HepG2 (cell line): Measurements from ENCODE around the gene STX4. TPM values are rescaled to one million over a fixed set of nuclear protein-coding genes. Genes with fewer than 3 reads are reported as not detected.

Experiments
- DR1 ChIP-seq: sonication (generic); formaldehyde crosslinking; IDR thresholded peaks from 2 replicates; pipeline ENCODE4 v1.8.0; 2021; ENCODE audit warnings: mild to moderate bottlenecking, missing genetic modification reagents, inconsistent platforms
- GATAD2A ChIP-seq: IDR thresholded peaks from 2 replicates; pipeline ENCODE4 v1.6.1; 2016
- GLMP ChIP-seq: sonication (generic); formaldehyde crosslinking; IDR thresholded peaks from 2 replicates; pipeline ENCODE4 v1.9.0; 2021; ENCODE audit warnings: missing genetic modification reagents, mild to moderate bottlenecking, borderline replicate concordance
- KLF13 ChIP-seq: sonication (generic); formaldehyde crosslinking; IDR thresholded peaks from 2 replicates; pipeline ENCODE4 v1.4.0; 2020; ENCODE audit warnings: mild to moderate bottlenecking, missing genetic modification reagents
- MIER3 ChIP-seq: IDR thresholded peaks from 2 replicates; pipeline ENCODE4 v1.6.1; 2016; ENCODE audit warnings: missing compliant biosample characterization, borderline replicate concordance
- NONO ChIP-seq, 2 experiments: fragments of 450-650 bp in 1 of 2; sonication (generic) in 1 of 2; formaldehyde crosslinking in 1 of 2; IDR thresholded peaks in 1 of 2; conservative IDR thresholded peaks in 1 of 2; 2 replicates each; pipeline versions ENCODE4 v1.6.1 to v1.8.0; 2017 to 2022; ENCODE audit warnings: mild to moderate bottlenecking in 1 of 2, missing genetic modification reagents in 1 of 2, moderate library complexity in 1 of 2
- ONECUT2 ChIP-seq: sonication (generic); formaldehyde crosslinking; IDR thresholded peaks from 2 replicates; pipeline ENCODE4 v1.4.0; 2020; ENCODE audit warnings: missing genetic modification reagents
- PHF21A ChIP-seq: sonication (generic); formaldehyde crosslinking; IDR thresholded peaks from 2 replicates; pipeline ENCODE4 v1.5.0; 2020; ENCODE audit warnings: mild to moderate bottlenecking, missing genetic modification reagents
- SP140L ChIP-seq: sonication (generic); formaldehyde crosslinking; IDR thresholded peaks from 2 replicates; pipeline ENCODE4 v1.4.0; 2020; ENCODE audit warnings: missing genetic modification reagents, borderline replicate concordance
- SSRP1 ChIP-seq: IDR thresholded peaks from 2 replicates; pipeline ENCODE4 v1.6.1; 2016; ENCODE audit warnings: control low read depth
- TGIF2 ChIP-seq: IDR thresholded peaks from 2 replicates; pipeline ENCODE4 v1.6.1; 2016; ENCODE audit warnings: control low read depth, missing compliant biosample characterization
- TRAFD1 ChIP-seq: sonication (generic); formaldehyde crosslinking; IDR thresholded peaks from 2 replicates; pipeline ENCODE4 v1.5.1; 2020; ENCODE audit warnings: missing genetic modification reagents, mild to moderate bottlenecking, borderline replicate concordance
- ZBTB33 ChIP-seq: sonication (generic); formaldehyde crosslinking; IDR thresholded peaks from 2 replicates; pipeline ENCODE4 v1.4.0; 2020; ENCODE audit warnings: missing genetic modification reagents
- ZMYM4 ChIP-seq: sonication (generic); formaldehyde crosslinking; IDR thresholded peaks from 2 replicates; pipeline ENCODE4 v1.8.1; 2023; ENCODE audit warnings: mild to moderate bottlenecking, missing genetic modification reagents
- ZNF251 ChIP-seq: sonication (generic); formaldehyde crosslinking; IDR thresholded peaks from 2 replicates; pipeline ENCODE4 v1.9.0; 2021; ENCODE audit warnings: mild to moderate bottlenecking, missing genetic modification reagents
- ZNF263 ChIP-seq: sonication (generic); formaldehyde crosslinking; IDR thresholded peaks from 2 replicates; pipeline ENCODE4 v1.4.0; 2020; ENCODE audit warnings: missing genetic modification reagents
- ZNF3 ChIP-seq: IDR thresholded peaks from 2 replicates; pipeline ENCODE4 v1.7.0; 2017; ENCODE audit warnings: inconsistent platforms
- ZNF34 ChIP-seq: sonication (generic); formaldehyde crosslinking; IDR thresholded peaks from 2 replicates; pipeline ENCODE4 v1.4.0; 2020; ENCODE audit warnings: mild to moderate bottlenecking, missing genetic modification reagents, borderline replicate concordance
- ZNF501 ChIP-seq: sonication (generic); formaldehyde crosslinking; IDR thresholded peaks from 2 replicates; pipeline ENCODE4 v1.5.1; 2020; ENCODE audit warnings: mild to moderate bottlenecking, moderate library complexity, missing genetic modification reagents
- polyA plus RNA-seq, 8 experiments: library from polyadenylated mRNA; depleted of rRNA in 3 of 8; stranded (reverse) in 7 of 8; unstranded in 1 of 8; fragments of >200 nt; fragmentation: Illumina TruSeq in 4 of 8; extraction: Trizol in 4 of 8; gene quantifications; 2 replicates each; pipeline versions ENCODE4 v1.2.1 to v1.2.3, GENCODE V29; 2011 to 2016; ENCODE audit warnings: low read depth in 4 of 8, missing spikeins in 1 of 8, mixed read lengths in 1 of 8; ENCODE audit not compliant: insufficient read depth in 1 of 8
- total RNA-seq, 5 experiments: library from RNA; depleted of rRNA; stranded (reverse); fragments of >200 nt; fragmentation: Illumina TruSeq; extraction: Trizol; gene quantifications; 2 replicates each; pipeline ENCODE4 v1.2.3, GENCODE V29; 2016; ENCODE audit warnings: low read depth in 1 of 5
- TF ChIP-seq, protein P1 (sequence below): IDR thresholded peaks from 2 replicates; pipeline ENCODE4 v1.6.1; 2016; ENCODE audit warnings: mild to moderate bottlenecking
- TF ChIP-seq, protein P2 (sequence below): fragments of 450-650 bp; IDR thresholded peaks from 2 replicates; pipeline ENCODE4 v1.6.1; 2017; ENCODE audit warnings: mild to moderate bottlenecking

Gene STX4
- total and polyA plus RNA-seq, 2 of the 13 experiments (the other 11 are each of a cell fraction or from before 2014, with no cell fraction given): 29.2 to 34.6 TPM

DNA sequence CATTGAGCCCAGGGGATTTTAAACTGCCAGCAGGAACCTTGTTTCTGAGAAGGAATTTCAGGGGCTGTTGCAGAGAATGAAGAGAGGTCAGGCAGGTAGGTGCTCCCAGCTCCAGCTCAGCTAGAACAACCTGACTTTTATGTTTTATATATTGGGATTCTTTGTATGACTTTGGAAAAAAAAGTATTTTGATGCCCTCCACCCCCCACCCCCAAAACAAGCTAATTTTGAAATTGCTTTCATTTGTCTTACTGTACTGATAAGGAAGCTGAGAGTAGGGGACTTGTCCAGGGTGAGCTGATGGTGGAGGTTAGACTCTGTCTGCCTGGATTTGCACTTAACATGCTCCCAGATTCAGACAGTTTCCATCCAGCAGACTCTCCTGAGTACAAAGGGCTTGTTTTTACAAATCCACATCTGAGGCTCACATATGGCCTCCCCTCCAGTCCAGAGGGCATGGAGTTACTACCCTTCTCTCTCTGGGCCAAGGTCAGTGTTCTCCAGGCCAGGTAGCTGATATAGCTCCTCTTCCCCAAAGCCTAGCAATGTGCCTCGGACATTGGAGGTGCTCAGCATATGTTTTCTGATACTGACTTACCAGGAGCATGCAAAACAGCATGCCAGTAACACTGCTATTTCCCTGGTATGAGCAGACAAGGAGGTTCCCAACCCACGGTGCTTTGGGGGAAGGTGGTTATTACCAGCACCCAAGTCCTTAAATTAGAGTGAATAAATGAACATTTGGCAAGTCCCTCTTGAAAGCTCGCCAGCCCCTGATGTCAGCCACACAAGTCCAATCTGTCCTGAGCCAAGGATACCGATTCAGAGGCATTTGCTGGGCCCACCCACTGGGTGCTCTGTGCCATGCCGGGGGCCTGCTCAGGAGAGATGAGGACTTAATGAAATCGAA lies 34.3 kb upstream of the STX4 start (continued):
- no peak for TF ChIP-seq GLMP (CRISPR knock-in tag)
- TF ChIP-seq ZNF251 (CRISPR knock-in tag): no peak
- no peak for TF ChIP-seq DR1 (CRISPR knock-in tag)
- TF ChIP-seq MIER3 (CRISPR knock-in tag): no peak
- TF ChIP-seq ZMYM4 (CRISPR knock-in tag): no peak
- TF ChIP-seq ZBTB33 (CRISPR knock-in tag): no peak
- TF ChIP-seq TRAFD1 (CRISPR knock-in tag): no peak
- TF ChIP-seq ZNF3 (CRISPR knock-in tag): no peak
- TF ChIP-seq KLF13 (CRISPR knock-in tag): no peak; the same call in 1 of the 2 replicates
- peak; percentile 81 for TF ChIP-seq GATAD2A (CRISPR knock-in tag)
- peak; percentile 1; the same call in 1 of the 2 replicates for TF ChIP-seq ZNF501 (CRISPR knock-in tag)
- peak; percentile 37; the same call in 1 of the 2 replicates for TF ChIP-seq SP140L
- no peak for TF ChIP-seq ZNF34 (CRISPR knock-in tag)
- no peak for TF ChIP-seq NONO (IDR thresholded peaks at IDR 0.05)
- TF ChIP-seq NONO (CRISPR knock-in tag; conservative IDR thresholded peaks at IDR 0.05): 0 out of 2 replicates have a peak, but pooled peaks have one; percentile 80
- TF ChIP-seq TGIF2 (CRISPR knock-in tag): no peak
- TF ChIP-seq, protein P1, sequence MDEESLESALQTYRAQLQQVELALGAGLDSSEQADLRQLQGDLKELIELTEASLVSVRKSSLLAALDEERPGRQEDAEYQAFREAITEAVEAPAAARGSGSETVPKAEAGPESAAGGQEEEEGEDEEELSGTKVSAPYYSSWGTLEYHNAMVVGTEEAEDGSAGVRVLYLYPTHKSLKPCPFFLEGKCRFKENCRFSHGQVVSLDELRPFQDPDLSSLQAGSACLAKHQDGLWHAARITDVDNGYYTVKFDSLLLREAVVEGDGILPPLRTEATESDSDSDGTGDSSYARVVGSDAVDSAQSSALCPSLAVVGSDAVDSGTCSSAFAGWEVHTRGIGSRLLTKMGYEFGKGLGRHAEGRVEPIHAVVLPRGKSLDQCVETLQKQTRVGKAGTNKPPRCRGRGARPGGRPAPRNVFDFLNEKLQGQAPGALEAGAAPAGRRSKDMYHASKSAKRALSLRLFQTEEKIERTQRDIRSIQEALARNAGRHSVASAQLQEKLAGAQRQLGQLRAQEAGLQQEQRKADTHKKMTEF (CRISPR knock-in tag): peak; percentile 27; the same call in 1 of the 2 replicates
- TF ChIP-seq ONECUT2: no peak
- TF ChIP-seq ZNF263 (CRISPR knock-in tag): peak; percentile 82
- TF ChIP-seq, protein P2, sequence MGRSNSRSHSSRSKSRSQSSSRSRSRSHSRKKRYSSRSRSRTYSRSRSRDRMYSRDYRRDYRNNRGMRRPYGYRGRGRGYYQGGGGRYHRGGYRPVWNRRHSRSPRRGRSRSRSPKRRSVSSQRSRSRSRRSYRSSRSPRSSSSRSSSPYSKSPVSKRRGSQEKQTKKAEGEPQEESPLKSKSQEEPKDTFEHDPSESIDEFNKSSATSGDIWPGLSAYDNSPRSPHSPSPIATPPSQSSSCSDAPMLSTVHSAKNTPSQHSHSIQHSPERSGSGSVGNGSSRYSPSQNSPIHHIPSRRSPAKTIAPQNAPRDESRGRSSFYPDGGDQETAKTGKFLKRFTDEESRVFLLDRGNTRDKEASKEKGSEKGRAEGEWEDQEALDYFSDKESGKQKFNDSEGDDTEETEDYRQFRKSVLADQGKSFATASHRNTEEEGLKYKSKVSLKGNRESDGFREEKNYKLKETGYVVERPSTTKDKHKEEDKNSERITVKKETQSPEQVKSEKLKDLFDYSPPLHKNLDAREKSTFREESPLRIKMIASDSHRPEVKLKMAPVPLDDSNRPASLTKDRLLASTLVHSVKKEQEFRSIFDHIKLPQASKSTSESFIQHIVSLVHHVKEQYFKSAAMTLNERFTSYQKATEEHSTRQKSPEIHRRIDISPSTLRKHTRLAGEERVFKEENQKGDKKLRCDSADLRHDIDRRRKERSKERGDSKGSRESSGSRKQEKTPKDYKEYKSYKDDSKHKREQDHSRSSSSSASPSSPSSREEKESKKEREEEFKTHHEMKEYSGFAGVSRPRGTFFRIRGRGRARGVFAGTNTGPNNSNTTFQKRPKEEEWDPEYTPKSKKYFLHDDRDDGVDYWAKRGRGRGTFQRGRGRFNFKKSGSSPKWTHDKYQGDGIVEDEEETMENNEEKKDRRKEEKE: no peak
- TF ChIP-seq PHF21A (CRISPR knock-in tag): peak; percentile 90
- no peak for TF ChIP-seq SSRP1 (CRISPR knock-in tag)
